ENCODE results near the gene LOXL1.

The LOXL1 gene

GRCh38 chr15:73996267-73996666 is 70.0 kb downstream of the LOXL1 start:
- DNase-seq, result no peak

GRCh38 chr15:73996939-73997338 is 70.7 kb downstream of the LOXL1 start:
- no peak for DNase-seq

- no peak for DNase-seq
Measured at GRCh38 chr15:73997986-73998385, 71.7 kb downstream of the LOXL1 start.

Measured in NCI-H2107 (cell line).